Measurements from ENCODE around the gene CSRNP2.
"Not testable (repeated sequence)": the region's sequence is repeated elsewhere in the genome, so short reads cannot be mapped to it uniquely, and the experiment has no call there.

The CSRNP2 gene

DNA sequence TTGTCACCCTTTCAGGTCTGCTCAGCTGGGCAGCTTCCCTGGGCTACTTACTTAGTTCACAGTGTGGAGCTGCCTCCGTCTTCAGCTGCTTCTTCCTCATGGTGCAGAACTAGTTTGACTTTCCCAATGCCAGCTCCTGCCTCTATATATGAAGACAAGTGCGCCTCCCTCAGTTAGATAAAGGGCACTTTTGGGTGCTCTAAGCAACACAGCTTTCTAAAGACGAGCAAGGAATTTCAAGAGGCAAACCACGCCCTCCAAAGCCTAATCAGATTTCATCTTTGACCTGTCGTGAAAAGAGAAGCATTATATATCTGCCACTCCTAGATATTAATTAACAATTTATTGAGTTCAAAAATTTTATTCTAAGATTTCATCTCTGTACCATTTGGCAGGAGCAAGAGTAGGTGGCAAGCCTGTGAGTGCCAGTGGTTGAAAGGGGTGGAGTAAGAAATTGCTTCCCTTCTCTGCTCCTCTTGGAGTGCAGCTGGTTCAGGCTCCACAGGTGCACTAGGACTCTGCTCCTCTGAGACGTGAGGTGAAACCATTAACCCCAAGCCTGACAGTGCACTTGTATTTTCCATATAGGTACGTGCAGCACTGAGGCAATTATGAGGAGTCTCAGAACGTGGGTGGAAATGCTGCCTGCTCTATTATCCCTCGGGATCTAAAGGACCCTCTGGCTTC is 55.1 kb downstream of the CSRNP2 start:
- DNase-seq (ENCODE audit: low read depth in 2 of 3, low spot score in 2 of 3): no peak

DNA sequence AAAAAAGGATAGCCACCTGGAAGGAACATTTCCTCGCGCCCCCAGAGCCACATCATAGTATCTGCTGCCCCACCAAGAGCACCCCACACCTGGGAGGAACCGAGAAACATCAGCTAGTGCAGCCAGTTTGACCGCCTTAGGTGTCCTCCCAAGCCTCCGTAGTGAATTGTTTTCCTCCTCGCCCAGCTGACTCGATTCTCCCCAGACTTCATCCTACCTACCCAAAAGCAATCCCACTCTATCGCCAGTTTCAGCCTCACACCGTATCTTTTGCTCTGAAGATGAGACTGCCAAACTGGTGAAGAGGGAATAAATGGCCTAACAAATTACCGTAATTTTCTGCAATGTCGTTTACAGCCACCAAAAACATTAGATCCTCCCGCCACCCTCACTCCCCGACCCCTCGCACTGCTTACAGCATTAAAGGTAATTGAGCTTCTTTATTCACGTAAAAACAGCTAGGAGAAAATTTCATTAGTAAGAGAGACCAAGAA is 56.0 kb downstream of the CSRNP2 start:
- no peak for DNase-seq (ENCODE audit: low read depth in 2 of 3, low spot score in 2 of 3)

DNA sequence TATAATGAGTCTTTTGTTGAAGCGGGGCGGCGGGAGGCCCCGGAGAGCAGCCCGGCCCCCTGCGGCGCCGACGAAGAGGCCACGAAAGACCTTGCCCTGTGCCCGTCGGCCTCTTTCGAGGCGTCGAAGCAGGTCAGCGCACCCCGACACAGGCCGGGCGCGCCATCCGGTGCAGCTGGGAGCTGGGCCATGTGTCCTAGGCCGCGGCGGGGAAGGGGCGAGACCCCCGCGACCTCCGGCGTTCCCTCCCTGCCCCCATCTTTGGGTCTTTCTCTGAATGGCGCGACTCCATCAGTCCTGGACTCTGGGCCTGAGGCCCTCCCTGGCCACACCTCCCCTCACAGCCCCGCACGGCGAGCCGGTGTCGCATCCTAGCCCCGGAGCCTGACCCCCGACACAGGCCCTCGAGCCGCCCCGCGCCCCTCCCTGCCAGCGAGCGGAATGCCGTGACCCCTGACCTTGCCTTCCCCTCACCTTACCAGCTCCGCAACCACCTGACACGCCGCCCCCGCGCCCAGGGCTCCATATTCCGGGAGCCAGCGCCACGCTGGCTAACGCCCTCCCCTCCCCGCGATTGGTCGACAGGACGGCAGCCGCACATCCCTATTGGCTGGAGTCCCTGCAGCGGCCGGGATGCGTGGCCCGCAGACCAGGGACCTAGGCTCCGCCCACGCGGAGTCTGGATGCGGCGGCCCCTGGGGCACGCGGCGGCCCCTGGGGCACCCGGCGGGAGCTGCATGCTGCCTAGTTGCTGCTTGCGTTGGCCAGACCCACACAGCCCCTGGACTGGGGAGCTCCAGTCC is 57.4 kb downstream of the CSRNP2 start, which contains the start of gene SLC11A2:
Gene SLC11A2, minus strand, starts transcription at position 549 of the 803 bp plus-strand sequence. CDS start 15,656 bp downstream, outside the sequence.
- DNase-seq (ENCODE audit: low read depth in 2 of 3, low spot score in 2 of 3): peak; percentile 82 to 91 (median 89)

DNA sequence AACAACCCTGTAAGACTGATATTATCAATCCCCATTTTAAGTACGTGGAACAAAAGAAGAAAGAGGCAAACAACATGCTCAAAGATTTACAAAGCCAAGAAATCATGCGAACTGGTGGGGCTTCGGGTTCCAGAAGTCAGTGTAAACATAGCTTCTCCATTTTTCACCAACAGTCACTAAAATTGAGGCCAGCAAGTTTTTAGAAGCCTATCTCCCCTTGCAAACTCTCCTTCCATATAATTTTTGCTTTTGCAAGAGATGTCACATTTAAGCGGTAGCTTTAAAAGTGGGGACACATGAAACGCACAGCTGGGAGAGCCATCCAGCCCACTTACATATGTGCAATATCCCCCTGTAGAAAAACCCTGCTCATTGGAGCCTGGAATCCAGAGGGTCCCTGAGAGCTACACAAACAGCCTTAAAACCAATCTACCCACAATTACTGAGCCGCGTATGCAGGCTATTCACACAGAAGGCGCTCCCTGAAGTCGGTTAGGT is 58.0 kb downstream of the CSRNP2 start:
- no peak for DNase-seq (ENCODE audit: low read depth in 2 of 3, low spot score in 2 of 3)

DNA sequence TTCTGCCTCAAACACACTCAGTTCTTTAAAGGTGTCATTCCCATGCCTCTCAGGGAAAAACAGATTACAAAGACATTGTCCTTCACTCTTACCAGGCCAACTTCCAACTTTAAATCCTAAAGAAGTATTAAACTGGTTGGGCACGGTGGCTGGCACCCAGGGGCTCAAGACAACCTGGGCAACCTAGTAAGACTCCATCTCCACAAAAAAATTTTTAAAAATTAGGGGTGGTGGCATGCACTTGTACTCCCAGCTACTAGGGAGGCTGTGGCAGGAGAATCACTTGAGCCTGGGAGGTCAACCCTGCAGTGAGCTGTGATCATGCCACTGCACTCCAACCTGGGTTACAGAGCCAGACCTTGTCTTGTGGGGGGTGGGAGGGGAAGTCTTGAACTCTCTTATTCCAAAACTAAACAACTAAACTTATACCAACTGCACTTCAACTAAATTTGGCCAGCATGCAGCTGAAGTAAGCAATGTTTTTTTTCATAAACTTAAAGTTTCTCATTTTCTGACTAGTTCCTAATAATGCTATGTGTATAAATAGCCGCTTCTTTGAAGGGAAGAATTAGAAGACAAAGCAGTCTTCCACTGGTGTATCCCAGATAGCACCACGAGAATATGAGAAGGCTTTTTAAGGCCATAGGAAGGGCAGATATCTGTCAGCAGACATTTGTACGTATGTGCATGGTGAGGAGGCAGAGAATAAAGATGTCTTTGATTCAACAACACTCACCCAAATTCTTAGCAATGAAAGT is 59.6 kb downstream of the CSRNP2 start:
- DNase-seq (ENCODE audit: low read depth in 2 of 3, low spot score in 2 of 3): no peak

DNA sequence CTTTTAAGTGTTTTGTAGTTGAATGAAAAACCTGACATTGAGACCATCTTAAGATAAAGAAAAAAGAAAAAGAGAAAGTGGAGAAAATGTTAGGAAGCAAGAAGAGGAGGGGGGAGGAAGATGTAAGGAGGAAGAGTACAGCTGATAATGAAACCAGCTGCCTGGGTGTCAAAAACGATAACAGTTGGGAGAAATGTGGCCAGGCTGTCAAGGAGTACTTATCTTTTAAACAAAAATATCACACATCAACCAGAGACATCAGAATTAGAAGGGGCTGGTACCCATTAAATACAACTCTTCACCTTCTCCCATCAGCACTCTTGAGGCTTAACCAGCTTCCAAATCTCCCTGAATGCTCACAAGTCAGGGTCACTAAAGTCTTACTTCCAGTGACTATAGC is 61.7 kb downstream of the CSRNP2 start:
- DNase-seq (ENCODE audit: low read depth in 2 of 3, low spot score in 2 of 3): no peak

DNA sequence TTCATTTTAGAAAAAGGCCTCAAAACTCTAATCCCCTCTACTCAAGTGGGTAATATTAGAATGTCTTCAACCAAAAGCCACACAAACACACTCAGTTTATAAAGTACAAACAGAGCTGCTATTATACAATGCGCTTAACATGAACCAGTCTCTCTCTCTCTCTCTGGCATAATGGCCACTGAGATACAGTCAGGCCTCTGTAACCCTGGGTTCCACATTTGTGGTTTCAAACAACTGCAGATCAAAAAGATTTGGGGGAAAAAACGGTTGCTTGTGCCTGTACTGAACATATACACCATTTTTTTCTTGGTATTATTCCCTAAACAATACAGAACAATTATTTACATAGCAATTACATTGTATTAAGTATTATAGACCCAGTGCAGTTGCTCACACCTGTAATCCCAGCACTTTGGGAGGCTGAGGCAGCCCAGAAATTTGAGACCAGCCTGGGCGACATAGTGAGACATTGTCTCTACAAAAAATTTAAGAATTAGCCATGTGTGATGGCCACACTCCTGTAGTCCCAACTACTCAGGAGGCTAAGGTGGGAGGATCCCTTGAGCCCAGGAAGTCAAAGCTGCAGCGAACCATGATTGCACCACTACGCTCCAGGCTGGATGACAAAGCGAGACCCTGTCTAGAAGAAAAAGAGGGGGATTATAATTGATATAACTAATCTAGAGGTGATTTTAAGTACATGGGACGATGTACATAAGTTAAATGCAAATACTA is 62.8 kb downstream of the CSRNP2 start:
- no peak for DNase-seq (ENCODE audit: low read depth in 2 of 3, low spot score in 2 of 3)

DNA sequence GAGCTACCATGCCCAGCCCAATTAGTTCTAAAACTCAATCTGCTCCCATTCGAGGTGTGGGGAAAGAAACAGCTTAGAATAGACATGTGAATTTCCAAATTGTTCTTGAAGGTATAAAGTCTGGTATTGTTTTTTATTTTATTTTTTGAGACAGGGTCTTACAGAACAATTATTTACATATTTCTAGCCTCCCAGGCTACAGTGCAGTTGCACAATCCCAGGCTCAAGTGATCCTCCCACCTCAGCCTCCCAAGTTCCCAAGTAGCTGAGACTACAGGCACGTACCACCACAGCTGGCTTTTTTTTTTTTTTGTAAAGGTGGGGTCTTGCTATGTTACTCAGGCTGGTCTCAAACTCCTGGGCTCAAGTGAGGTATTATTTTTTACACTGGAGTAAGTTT is 63.5 kb downstream of the CSRNP2 start:
- no peak for DNase-seq (ENCODE audit: low read depth in 2 of 3, low spot score in 2 of 3)

DNA sequence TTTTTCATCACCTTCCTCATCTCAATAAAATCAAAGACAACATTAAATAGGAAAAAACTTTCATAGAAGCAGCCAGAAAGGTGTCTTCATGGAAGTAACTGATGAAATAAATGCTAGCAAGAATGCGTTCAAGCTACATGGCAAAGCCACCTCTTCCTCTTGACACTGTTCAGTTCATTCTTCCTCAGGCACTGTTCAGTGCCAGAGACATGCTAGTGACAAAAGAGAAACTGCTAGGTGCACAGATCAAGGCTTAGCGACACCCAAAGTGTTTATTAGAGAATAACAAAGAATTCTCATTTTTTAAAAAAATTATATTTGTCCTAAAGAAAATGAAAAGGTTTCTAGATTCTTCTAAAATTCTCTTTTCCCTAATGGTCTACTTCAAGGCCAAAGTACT is 64.4 kb downstream of the CSRNP2 start:
- no peak for DNase-seq (ENCODE audit: low read depth in 2 of 3, low spot score in 2 of 3)

DNA sequence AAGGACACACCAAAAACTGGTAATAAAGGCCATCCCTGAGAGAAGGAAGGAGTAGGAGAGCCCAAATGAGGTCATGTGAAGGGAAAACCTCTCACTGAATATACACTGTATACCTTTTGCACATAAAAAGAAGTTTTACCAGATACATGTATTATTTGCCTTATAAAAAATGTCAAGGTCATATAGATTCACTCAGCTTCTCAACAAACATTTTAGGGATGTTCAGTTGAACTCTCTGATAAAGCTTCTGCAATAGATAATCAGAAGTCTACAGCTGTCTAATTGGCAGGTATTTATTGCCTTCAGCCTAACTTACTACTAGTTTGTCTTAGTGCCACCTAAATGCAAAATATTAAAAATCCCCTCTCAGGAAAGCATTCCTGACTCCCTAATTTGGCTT is 65.9 kb downstream of the CSRNP2 start:
- no peak for DNase-seq (ENCODE audit: low read depth in 2 of 3, low spot score in 2 of 3)

DNA sequence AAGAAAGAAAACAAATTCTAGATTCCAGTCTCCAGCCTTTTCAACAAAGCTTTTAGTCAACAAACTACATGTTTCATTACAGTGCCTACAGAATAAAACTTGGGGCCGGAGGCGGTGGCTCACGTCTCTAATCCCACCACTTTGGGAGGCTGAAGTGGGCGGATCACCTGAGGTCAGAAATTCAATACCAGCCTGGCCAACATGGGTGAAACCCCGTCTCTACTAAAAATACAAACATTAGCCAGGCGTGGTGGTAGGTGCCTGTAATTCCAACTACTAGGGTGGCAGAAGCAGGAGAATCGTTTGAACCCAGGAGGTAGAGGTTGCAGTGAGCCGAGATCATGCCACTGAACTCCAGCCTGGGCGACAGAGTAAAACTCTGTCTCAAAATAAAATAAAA is 68.9 kb downstream of the CSRNP2 start:
- DNase-seq (ENCODE audit: low read depth in 2 of 3, low spot score in 2 of 3): not testable (repeated sequence)

DNA sequence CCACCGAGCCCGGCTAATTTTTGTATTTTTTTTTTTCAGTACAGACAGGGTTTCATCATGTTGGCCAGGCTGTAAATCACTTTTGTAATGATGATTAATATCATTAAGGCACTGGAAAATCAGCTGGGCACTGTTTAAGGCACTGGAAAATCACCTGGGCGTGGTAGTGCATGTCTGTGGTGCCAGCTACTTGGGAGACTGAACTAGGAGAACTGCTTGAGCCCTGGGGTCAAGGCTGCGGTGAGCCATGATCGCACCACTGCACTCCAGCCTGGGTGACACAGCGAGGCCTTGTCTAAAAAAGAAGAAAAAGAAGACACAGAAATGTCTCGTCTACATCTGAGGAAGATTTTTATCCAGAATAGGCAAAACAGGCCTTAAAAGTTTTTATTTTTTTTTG is 70.0 kb downstream of the CSRNP2 start:
- DNase-seq (ENCODE audit: low read depth in 2 of 3, low spot score in 2 of 3): no peak

DNA sequence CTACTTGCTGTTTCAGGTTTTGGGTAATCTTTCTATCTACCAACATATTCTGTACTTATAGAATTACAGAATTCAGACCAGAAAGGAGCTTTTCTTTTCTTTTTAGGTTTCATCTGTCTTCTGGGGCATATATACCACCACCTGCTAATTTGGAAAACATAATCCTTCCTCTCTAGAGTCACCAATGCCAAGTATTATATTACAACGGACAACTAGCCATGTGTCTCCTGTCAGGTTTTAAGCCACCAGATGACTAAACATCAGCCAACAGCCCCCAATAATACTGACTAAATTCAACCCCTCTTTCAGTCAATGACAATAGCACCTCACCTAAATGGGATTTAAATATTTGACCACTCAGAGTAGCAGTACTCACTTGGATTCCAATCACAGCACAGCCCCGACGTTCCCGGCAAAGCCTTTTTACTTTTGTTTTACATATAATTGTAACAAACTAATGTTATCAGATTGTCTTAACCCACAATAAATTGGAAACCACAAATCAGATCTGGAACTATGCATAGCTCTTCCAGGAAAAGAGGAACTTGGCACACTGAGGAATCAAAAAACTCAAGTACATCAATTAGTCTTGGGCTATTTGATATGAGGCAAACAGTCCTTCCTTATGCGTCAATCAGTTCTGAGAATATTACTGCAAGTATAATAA is 70.7 kb downstream of the CSRNP2 start:
- no peak for DNase-seq (ENCODE audit: low read depth in 2 of 3, low spot score in 2 of 3)

DNA sequence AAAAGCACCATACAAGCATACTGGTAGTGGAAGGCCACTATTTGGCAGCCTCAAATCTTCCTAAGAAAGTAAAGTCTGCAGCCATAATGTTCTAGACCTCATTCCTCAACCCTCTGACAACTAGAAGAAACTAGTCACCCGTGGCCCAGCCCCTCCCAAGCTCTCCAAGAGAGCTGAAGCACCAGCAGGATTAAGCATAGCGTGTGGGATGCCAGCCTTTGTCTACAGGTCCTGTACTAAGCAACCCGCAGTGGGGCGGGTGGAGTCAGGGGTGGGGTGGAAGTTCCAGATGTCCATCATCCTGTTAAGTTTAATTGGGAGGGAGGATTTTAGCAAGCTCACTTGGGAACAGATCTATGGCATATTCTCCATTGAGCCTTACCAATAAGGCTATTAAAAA is 71.4 kb downstream of the CSRNP2 start:
- DNase-seq (ENCODE audit: low read depth in 2 of 3, low spot score in 2 of 3): no peak

Data from activated CD8-positive, alpha-beta memory T cell treated with anti-CD3 and anti-CD28 coated beads for 48 hours (primary cell).